ENCODE results near the gene DHX30.

DHX30 gene

GRCh38 chr3:47804577-47804976 is 1.6 kb downstream of the DHX30 start:
- no peak for DNase-seq

- no peak for DNase-seq
Observed at GRCh38 chr3:47813551-47814177, 10.7 kb downstream of the DHX30 start.

GRCh38 chr3:47817609-47818008 is 14.7 kb downstream of the DHX30 start:
- DNase-seq = no peak

GRCh38 chr3:47824541-47825473 is 21.9 kb downstream of the DHX30 start:
- DNase-seq = peak; percentile 57 to 78 (median 69)

- DNase-seq = no peak
Observed at GRCh38 chr3:47825590-47825989, 22.7 kb downstream of the DHX30 start.

GRCh38 chr3:47829482-47829881 is 26.5 kb downstream of the DHX30 start:
- DNase-seq = peak in 1 of 5 donors; percentile 19

GRCh38 chr3:47836986-47837385 is 34.0 kb downstream of the DHX30 start:
- DNase-seq = no peak

- no peak for DNase-seq
Observed at GRCh38 chr3:47838503-47838902, 35.6 kb downstream of the DHX30 start.

GRCh38 chr3:47841786-47842349 is 38.9 kb downstream of the DHX30 start:
- no peak for DNase-seq

GRCh38 chr3:47846186-47846879 is 43.4 kb downstream of the DHX30 start:
- DNase-seq = no peak

GRCh38 chr3:47846880-47847248 is 43.9 kb downstream of the DHX30 start:
- no peak for DNase-seq

- DNase-seq = no peak
Observed at GRCh38 chr3:47847260-47847659, 44.3 kb downstream of the DHX30 start.

- DNase-seq = no peak
Observed at GRCh38 chr3:47847801-47848518, 45.0 kb downstream of the DHX30 start.

GRCh38 chr3:47848599-47849117 is 45.7 kb downstream of the DHX30 start:
- DNase-seq = no peak

GRCh38 chr3:47849186-47849698 is 46.3 kb downstream of the DHX30 start:
- DNase-seq = no peak

GRCh38 chr3:47849699-47850563 is 47.0 kb downstream of the DHX30 start:
- DNase-seq = no peak

- DNase-seq = no peak
Observed at GRCh38 chr3:47850564-47851410, 47.8 kb downstream of the DHX30 start.

- no peak for DNase-seq
Observed at GRCh38 chr3:47851888-47852603, 49.1 kb downstream of the DHX30 start.
